HUES64 (cell line): Measurements from ENCODE around the gene MRPL52. TPM values are rescaled to one million over a fixed set of nuclear protein-coding genes. Genes with fewer than 3 reads are reported as not detected.
"Not testable (repeated sequence)": the region's sequence is repeated elsewhere in the genome, so short reads cannot be mapped to it uniquely, and the experiment has no call there.

Source experiments
- H3K27ac ChIP-seq: 2 replicates; pipeline ENCODE4 v1.7.0; 2013; ENCODE audit warnings: low read depth, low read length, inconsistent platforms
- H3K27me3 ChIP-seq: 2 replicates; pipeline ENCODE4 v1.6.1; 2013; ENCODE audit warnings: mild to moderate bottlenecking, low read length; ENCODE audit not compliant: insufficient read depth
- H3K36me3 ChIP-seq: 2 replicates; pipeline ENCODE4 v1.6.1; 2013; ENCODE audit warnings: mild to moderate bottlenecking, low read length; ENCODE audit not compliant: insufficient read depth
- H3K4me1 ChIP-seq: 2 replicates; pipeline ENCODE4 v1.6.1; 2013; ENCODE audit warnings: mild to moderate bottlenecking, low read length, moderate library complexity; ENCODE audit not compliant: insufficient read depth
- H3K4me3 ChIP-seq: 2 replicates; pipeline ENCODE4 v1.5.1; 2013; ENCODE audit warnings: mild to moderate bottlenecking, low read length, moderate library complexity
- H3K9ac ChIP-seq: 2 replicates; pipeline ENCODE4 v1.6.1; 2013; ENCODE audit warnings: mild to moderate bottlenecking, low read depth, low read length
- H3K9me3 ChIP-seq: 2 replicates; pipeline ENCODE4 v1.6.1; 2013; ENCODE audit warnings: low read depth, low read length; ENCODE audit not compliant: insufficient read depth
- WGBS: fragments of 150-250, 120-280 bp; methylation state at CpG from one replicate; pipeline ENCODE4 v1.1.7; 2013; ENCODE audit warnings: missing lambda C conversion rate; 5-methylcytosine and 5-hydroxymethylcytosine counted together
- polyA plus RNA-seq, 2 experiments: library from polyadenylated mRNA; stranded (reverse); fragments of 50-300 nt; gene quantifications; one replicate each; pipeline ENCODE4 v1.2.3, GENCODE V29; 2013

The MRPL52 gene
- 154 TPM for polyA plus RNA-seq (2013, experiment 1 of 2)
- polyA plus RNA-seq (2013, experiment 2 of 2) = 177 TPM

- WGBS = 2% methylated on average over 41 of the region's 41 CpGs
Observed at GRCh38 chr14:22829661-22830442, at the start of gene MRPL52. TSS of gene MRPL52 (plus strand) at chr14:22829887. CDS start at chr14:22829913, 26 bp downstream.

GRCh38 chr14:22780105-22780679 lies 49.5 kb upstream of the MRPL52 start:
- Histone ChIP-seq H3K4me3 (no peak overlapping the region), H3K9me3 (no peaks in the 10 kb centered on the region), H3K9ac (no peak overlapping the region), H3K27ac (no peak overlapping the region), H3K27me3 (no peaks in the 10 kb centered on the region), H3K4me1 (peaks cover 6% of the 10 kb centered on the region; the same call in 1 of the 2 replicates), H3K36me3 (no peaks in the 10 kb centered on the region)
- 77% methylated on average over 2 of the region's 2 CpGs for WGBS

More at GRCh38 chr14:22829661-22830442, at the start of gene MRPL52:
- H3K4me3 ChIP-seq = peak within 1 kb of the TSS; percentile 91
- no peaks in the 10 kb centered on the region for H3K27me3 ChIP-seq
- H3K9ac ChIP-seq = peak within 1 kb of the TSS; percentile 87
- H3K9me3 ChIP-seq = no peaks in the 10 kb centered on the region
- H3K36me3 ChIP-seq = peaks cover 28% of the 10 kb centered on the region
- peaks cover 9% of the 10 kb centered on the region; the same call in 1 of the 2 replicates for H3K4me1 ChIP-seq
- peak within 1 kb of the TSS; percentile 69 for H3K27ac ChIP-seq

DNA sequence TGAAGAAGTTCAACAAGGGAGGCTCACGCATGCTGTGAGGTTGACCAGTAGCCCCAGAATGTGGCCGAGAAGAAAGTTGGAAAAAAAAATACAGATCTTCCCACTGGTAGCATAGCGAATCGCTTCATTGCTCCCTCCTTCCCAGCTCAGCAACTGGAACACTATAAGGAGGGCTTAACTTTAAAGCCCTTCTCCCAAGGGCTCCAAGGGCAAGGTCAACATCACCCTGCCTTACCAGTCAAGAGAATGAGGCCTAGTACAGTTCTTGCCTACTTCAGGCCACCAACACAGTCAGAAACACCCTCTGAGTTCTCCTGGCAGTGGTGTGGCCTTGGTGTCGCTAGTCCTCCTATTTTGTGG lies 48.8 kb upstream of the MRPL52 start:
- no peaks in the 10 kb centered on the region for H3K9me3 ChIP-seq
- no peak overlapping the region for H3K27ac ChIP-seq
- no peaks in the 10 kb centered on the region for H3K27me3 ChIP-seq
- peaks cover 6% of the 10 kb centered on the region; the same call in 1 of the 2 replicates for H3K4me1 ChIP-seq
- H3K9ac ChIP-seq = no peak overlapping the region
- no peaks in the 10 kb centered on the region for H3K36me3 ChIP-seq
- H3K4me3 ChIP-seq = no peak overlapping the region
- WGBS = 94% methylated on average over 5 of the region's 5 CpGs

DNA sequence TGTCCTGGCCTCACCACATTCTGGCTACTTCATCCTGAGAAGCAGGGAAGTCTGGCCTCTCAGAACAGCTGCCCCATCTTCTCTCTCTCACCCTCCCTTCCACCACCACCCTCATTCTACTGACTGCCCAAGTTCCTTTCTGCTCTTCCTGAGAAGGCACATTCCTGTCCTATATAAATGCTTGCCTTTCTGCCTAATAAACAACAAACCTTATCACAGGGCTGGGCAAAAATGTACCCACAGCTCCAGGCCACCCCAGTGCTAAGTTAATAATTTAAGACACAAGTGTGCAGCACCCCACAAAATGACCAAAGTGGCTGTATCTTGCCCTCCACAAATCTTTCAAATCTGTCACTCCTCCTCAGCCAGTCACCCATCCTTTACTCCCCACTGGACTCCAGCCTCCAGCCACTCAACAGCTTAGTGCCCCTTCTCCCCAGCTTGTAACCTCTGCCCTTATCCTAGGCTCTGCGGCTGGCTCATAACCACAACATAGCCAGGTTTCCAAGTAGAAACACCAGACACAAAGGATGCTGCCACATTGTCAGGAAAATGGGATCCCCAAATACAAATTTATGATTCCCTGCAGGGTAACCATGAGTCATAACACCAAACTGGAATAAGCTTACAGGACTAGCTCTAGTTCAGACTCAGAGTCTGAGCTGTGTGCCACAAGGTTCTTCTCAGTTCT lies 48.2 kb upstream of the MRPL52 start:
- H3K27me3 ChIP-seq = no peaks in the 10 kb centered on the region
- no peaks in the 10 kb centered on the region for H3K9me3 ChIP-seq
- H3K36me3 ChIP-seq = no peaks in the 10 kb centered on the region
- no peak overlapping the region for H3K9ac ChIP-seq
- 0% methylated on average over 1 of the region's 1 CpG for WGBS
- no peak overlapping the region for H3K27ac ChIP-seq
- peaks cover 6% of the 10 kb centered on the region; the same call in 1 of the 2 replicates for H3K4me1 ChIP-seq
- H3K4me3 ChIP-seq = no peak overlapping the region

- H3K27me3 ChIP-seq = no peaks in the 10 kb centered on the region
- H3K36me3 ChIP-seq = no peaks in the 10 kb centered on the region
- H3K4me3 ChIP-seq = no peak overlapping the region
- no peak overlapping the region for H3K27ac ChIP-seq
- H3K9ac ChIP-seq = no peak overlapping the region
- WGBS = 95% methylated on average over 4 of the region's 4 CpGs
- no peaks in the 10 kb centered on the region for H3K9me3 ChIP-seq
- no peaks in the 10 kb centered on the region for H3K4me1 ChIP-seq
Observed at GRCh38 chr14:22786685-22787084, 43.0 kb upstream of the MRPL52 start.

DNA sequence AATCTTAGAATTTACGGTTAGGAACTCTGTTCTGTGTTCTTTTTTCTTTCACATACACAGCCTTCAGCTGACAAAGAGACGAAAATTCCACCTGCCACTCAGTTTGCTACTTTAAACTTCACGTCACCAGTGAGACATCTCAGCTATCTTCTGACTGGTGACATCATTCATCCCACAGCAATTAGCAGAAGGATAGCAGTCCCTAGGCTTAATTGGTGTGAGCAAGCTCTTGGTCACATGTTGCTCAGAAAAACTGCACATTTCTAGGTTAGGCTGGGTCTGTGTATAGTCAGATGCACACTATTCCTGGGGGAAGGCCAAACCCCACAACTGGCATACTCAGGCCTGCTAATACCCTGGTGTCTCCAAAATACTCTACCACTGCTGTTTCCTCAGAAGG lies 38.4 kb upstream of the MRPL52 start:
- Histone ChIP-seq H3K9ac (no peak overlapping the region), H3K27ac (no peak overlapping the region), H3K36me3 (no peaks in the 10 kb centered on the region), H3K4me1 (peaks cover 1% of the 10 kb centered on the region), H3K4me3 (no peak overlapping the region), H3K9me3 (no peaks in the 10 kb centered on the region), H3K27me3 (no peaks in the 10 kb centered on the region)
- 87% methylated on average over 3 of the region's 3 CpGs for WGBS

GRCh38 chr14:22792158-22792557 lies 37.5 kb upstream of the MRPL52 start:
- Histone ChIP-seq H3K4me1 (peaks cover 10% of the 10 kb centered on the region), H3K27ac (no peak overlapping the region), H3K4me3 (no peak overlapping the region), H3K9me3 (no peaks in the 10 kb centered on the region), H3K27me3 (no peaks in the 10 kb centered on the region), H3K9ac (no peak overlapping the region), H3K36me3 (no peaks in the 10 kb centered on the region)
- 95% methylated on average over 2 of the region's 2 CpGs for WGBS

DNA sequence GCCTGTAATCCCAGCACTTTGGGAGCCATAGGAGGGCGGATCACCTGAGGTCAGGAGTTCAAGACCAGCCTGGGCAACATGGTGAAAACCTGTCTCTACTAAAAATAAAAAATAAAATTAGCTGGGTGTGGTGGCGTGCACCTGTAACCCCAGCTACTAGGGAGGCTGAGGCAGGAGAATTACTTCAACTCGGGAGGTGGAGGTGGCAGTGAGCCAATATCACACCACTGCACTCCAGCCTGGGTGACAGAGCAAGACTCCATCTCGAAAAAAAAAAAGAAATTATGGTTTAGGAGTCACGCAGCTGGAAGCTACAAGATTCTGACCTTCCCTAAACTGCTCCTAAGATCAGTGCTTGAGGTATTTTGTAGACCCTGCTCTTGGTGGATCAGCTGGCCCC lies 36.1 kb upstream of the MRPL52 start:
- H3K36me3 ChIP-seq, H3K9me3 ChIP-seq, H3K27ac ChIP-seq, H3K4me3 ChIP-seq, H3K9ac ChIP-seq, H3K27me3 ChIP-seq: not testable (repeated sequence)
- 88% methylated on average over 5 of the region's 5 CpGs for WGBS
- H3K4me1 ChIP-seq = peaks cover 15% of the 10 kb centered on the region

GRCh38 chr14:22793976-22794375 lies 35.7 kb upstream of the MRPL52 start:
- H3K9me3 ChIP-seq = no peaks in the 10 kb centered on the region
- peaks cover 15% of the 10 kb centered on the region for H3K4me1 ChIP-seq
- H3K27ac ChIP-seq = no peak overlapping the region
- no peak overlapping the region for H3K9ac ChIP-seq
- 78% methylated on average over 5 of the region's 5 CpGs for WGBS
- H3K4me3 ChIP-seq = no peak overlapping the region
- no peaks in the 10 kb centered on the region for H3K36me3 ChIP-seq
- no peaks in the 10 kb centered on the region for H3K27me3 ChIP-seq

DNA sequence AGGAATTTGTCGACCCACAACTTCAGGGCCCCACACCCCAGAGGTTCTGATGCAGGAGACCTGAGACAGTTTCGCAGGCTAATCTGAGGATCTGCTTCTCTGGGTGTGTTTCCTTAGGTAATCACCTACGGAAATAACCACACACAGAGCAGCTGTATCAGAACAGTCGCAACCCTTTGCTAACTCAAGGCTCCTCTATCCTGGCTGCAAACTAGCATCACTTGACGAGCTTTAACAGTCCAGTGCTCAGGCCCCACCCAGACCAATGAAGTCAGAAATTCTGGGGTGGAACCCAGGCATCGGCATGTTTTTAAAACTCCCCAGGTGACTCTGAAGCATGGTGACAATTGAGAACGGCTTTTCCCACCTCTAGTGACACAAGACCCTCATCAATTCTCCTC lies 35.1 kb upstream of the MRPL52 start:
- H3K4me1 ChIP-seq = peaks cover 15% of the 10 kb centered on the region
- no peak overlapping the region for H3K9ac ChIP-seq
- no peak overlapping the region for H3K4me3 ChIP-seq
- H3K27me3 ChIP-seq = no peaks in the 10 kb centered on the region
- no peak overlapping the region for H3K27ac ChIP-seq
- no peaks in the 10 kb centered on the region for H3K36me3 ChIP-seq
- WGBS = 91% methylated on average over 7 of the region's 7 CpGs
- no peaks in the 10 kb centered on the region for H3K9me3 ChIP-seq

GRCh38 chr14:22796087-22796707 lies 33.5 kb upstream of the MRPL52 start:
- Histone ChIP-seq H3K4me1 (peaks cover 15% of the 10 kb centered on the region), H3K27me3 (no peaks in the 10 kb centered on the region), H3K4me3 (no peak overlapping the region), H3K9me3 (no peaks in the 10 kb centered on the region), H3K36me3 (no peaks in the 10 kb centered on the region), H3K9ac (0 out of 2 replicates have a peak overlapping the region, but pooled peaks have one; percentile 21), H3K27ac (peak overlapping the region; percentile 60; the same call in 1 of the 2 replicates)
- 71% methylated on average over 5 of the region's 5 CpGs for WGBS
